Measurements from ENCODE around the gene TOR4A. TPM values are rescaled to one million over a fixed set of nuclear protein-coding genes. Genes with fewer than 3 reads are reported as not detected.
A peak's percentile ranks its signal among the peaks of the same experiment; 100 is the strongest.

TOR4A gene
- polyA plus RNA-seq, 2 of the 4 experiments (the other 2 are of a cell fraction): 9.8 to 18.6 TPM

- H3K27ac ChIP-seq: no peak overlapping the region
- ATAC-seq (no peak), FAIRE-seq (no peak), DNase-seq (ENCODE audit: low read depth in 1 of 2, low spot score in 1 of 2) (no peak)
- WGBS (ENCODE audit: missing lambda C conversion rate): 94% methylated on average over 6 of the region's 6 CpGs
- no peak overlapping the region for H3K4me3 ChIP-seq
- TF ChIP-seq, protein P1, sequence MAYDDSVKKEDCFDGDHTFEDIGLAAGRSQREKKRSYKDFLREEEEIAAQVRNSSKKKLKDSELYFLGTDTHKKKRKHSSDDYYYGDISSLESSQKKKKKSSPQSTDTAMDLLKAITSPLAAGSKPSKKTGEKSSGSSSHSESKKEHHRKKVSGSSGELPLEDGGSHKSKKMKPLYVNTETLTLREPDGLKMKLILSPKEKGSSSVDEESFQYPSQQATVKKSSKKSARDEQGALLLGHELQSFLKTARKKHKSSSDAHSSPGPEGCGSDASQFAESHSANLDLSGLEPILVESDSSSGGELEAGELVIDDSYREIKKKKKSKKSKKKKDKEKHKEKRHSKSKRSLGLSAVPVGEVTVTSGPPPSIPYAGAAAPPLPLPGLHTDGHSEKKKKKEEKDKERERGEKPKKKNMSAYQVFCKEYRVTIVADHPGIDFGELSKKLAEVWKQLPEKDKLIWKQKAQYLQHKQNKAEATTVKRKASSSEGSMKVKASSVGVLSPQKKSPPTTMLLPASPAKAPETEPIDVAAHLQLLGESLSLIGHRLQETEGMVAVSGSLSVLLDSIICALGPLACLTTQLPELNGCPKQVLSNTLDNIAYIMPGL (CRISPR knock-in tag; IDR thresholded peaks at IDR 0.05; ENCODE audit: borderline replicate concordance): no peak
- no peak for TF ChIP-seq CTCF (IDR thresholded peaks at IDR 0.05)
- TF ChIP-seq EHF (CRISPR knock-in tag; IDR thresholded peaks at IDR 0.05): no peak
- TF ChIP-seq EP300 (IDR thresholded peaks at IDR 0.05): no peak
- TF ChIP-seq MYC (IDR thresholded peaks at IDR 0.05; ENCODE audit: borderline replicate concordance, low read length): no peak
- TF ChIP-seq RAD21 (conservative IDR thresholded peaks at IDR 0.05 in 1 of 2, IDR thresholded peaks at IDR 0.05 in 1 of 2): no peak
- no peak for TF ChIP-seq PHF8 (IDR thresholded peaks at IDR 0.05; ENCODE audit: borderline replicate concordance, low read depth)
- TF ChIP-seq ATOH8 (CRISPR knock-in tag; IDR thresholded peaks at IDR 0.05; ENCODE audit: low read depth): no peak
- TF ChIP-seq, protein P2, sequence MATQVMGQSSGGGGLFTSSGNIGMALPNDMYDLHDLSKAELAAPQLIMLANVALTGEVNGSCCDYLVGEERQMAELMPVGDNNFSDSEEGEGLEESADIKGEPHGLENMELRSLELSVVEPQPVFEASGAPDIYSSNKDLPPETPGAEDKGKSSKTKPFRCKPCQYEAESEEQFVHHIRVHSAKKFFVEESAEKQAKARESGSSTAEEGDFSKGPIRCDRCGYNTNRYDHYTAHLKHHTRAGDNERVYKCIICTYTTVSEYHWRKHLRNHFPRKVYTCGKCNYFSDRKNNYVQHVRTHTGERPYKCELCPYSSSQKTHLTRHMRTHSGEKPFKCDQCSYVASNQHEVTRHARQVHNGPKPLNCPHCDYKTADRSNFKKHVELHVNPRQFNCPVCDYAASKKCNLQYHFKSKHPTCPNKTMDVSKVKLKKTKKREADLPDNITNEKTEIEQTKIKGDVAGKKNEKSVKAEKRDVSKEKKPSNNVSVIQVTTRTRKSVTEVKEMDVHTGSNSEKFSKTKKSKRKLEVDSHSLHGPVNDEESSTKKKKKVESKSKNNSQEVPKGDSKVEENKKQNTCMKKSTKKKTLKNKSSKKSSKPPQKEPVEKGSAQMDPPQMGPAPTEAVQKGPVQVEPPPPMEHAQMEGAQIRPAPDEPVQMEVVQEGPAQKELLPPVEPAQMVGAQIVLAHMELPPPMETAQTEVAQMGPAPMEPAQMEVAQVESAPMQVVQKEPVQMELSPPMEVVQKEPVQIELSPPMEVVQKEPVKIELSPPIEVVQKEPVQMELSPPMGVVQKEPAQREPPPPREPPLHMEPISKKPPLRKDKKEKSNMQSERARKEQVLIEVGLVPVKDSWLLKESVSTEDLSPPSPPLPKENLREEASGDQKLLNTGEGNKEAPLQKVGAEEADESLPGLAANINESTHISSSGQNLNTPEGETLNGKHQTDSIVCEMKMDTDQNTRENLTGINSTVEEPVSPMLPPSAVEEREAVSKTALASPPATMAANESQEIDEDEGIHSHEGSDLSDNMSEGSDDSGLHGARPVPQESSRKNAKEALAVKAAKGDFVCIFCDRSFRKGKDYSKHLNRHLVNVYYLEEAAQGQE (IDR thresholded peaks at IDR 0.05): no peak
- TF ChIP-seq BHLHE40 (IDR thresholded peaks at IDR 0.05; ENCODE audit: low read depth, low read length): no peak
- no peak for TF ChIP-seq ZC3H11A (IDR thresholded peaks at IDR 0.05)
- TF ChIP-seq POLR2AphosphoS2 (conservative IDR thresholded peaks at IDR 0.05; ENCODE audit: low read length): no peak
- TF ChIP-seq EHMT2 (IDR thresholded peaks at IDR 0.05; ENCODE audit: low read depth): no peak
- no peak for TF ChIP-seq FOSB (CRISPR knock-in tag; IDR thresholded peaks at IDR 0.05)
- ChIA-PET POLR2A (no interaction called here), CTCF (interaction anchor here (1.0 to 13.1 kb wide), 4 partner anchors 11 to 26 kb away, joined by 3 to 236 read pairs (median 8); partner anchors contain the start of gene NELFB)
- H3K4me1 ChIP-seq: peaks cover 14% of the 10 kb centered on the region
- H3K4me2 ChIP-seq: no peak overlapping the region
- H3K9me3 ChIP-seq: no peaks in the 10 kb centered on the region
These were observed 29.7 kb upstream of the TOR4A start for GRCh38 chr9:137247916-137248175.

GRCh38 chr9:137250329-137251193 lies 27.0 kb upstream of the TOR4A start:
- Histone ChIP-seq H3K27ac (0 out of 6 replicates have a peak overlapping the region, but pooled peaks of 1 of the 2 experiments have one; percentile 18), H3K4me1 (peaks cover 9% of the 10 kb centered on the region), H3K9me3 (no peaks in the 10 kb centered on the region), H3K4me2 (no peak overlapping the region), H3K4me3 (no peak overlapping the region)
- 89% methylated on average over 10 of the region's 18 CpGs for WGBS (ENCODE audit: missing lambda C conversion rate)
- ATAC-seq (no peak), FAIRE-seq (no peak), DNase-seq (ENCODE audit: low read depth in 1 of 2, low spot score in 1 of 2) (no peak)
- ChIA-PET POLR2A (interaction anchor here (1.0 to 1.5 kb wide), 2 partner anchors 10 kb away, joined by 5 to 12 read pairs; partner anchors contain the start of gene TUBB4B), CTCF (interaction anchor here (0.6 to 2.6 kb wide), 11 partner anchors 9 to 200 kb away, joined by 3 to 15 read pairs (median 3); partner anchors contain the start of gene TUBB4B)
- TF ChIP-seq ESRRA (IDR thresholded peaks at IDR 0.05; ENCODE audit: borderline replicate concordance, low read length) (no peak), FOSL2 (IDR thresholded peaks at IDR 0.05) (no peak), FOSL2 (CRISPR knock-in tag; IDR thresholded peaks at IDR 0.05) (no peak), SREBF2 (IDR thresholded peaks at IDR 0.05) (no peak), ATOH8 (CRISPR knock-in tag; IDR thresholded peaks at IDR 0.05; ENCODE audit: low read depth) (no peak), ZSCAN20 (CRISPR knock-in tag; IDR thresholded peaks at IDR 0.05) (no peak), CBX2 (IDR thresholded peaks at IDR 0.05; ENCODE audit: borderline replicate concordance, low read depth) (no peak), MAFK (IDR thresholded peaks at IDR 0.05; ENCODE audit: partially characterized antibody) (no peak), ZC3H11A (IDR thresholded peaks at IDR 0.05) (no peak), HOXA7 (CRISPR knock-in tag; IDR thresholded peaks at IDR 0.05) (no peak), BHLHE40 (IDR thresholded peaks at IDR 0.05; ENCODE audit: low read depth, low read length) (no peak)
- TF ChIP-seq, protein P1 (CRISPR knock-in tag; IDR thresholded peaks at IDR 0.05; ENCODE audit: borderline replicate concordance): no peak
